HFFc6 (cell line): ENCODE results near the gene SCRN3. TPM values are rescaled to one million over a fixed set of nuclear protein-coding genes. Genes with fewer than 3 reads are reported as not detected.
"Not testable (repeated sequence)": the region's sequence is repeated elsewhere in the genome, so short reads cannot be mapped to it uniquely, and the experiment has no call there.

Experiments
- DNase-seq: peaks from one replicate; pipeline ENCODE4 v3.0.0-alpha.2; 2018
- H3K27ac Mint-ChIP-seq: 2 replicates; pipeline ENCODE4 v1.8.0; 2020; ENCODE audit warnings: mild to moderate bottlenecking, mixed read lengths
- H3K27me3 Mint-ChIP-seq: 2 replicates; pipeline ENCODE4 v1.8.0; 2021; ENCODE audit warnings: mild to moderate bottlenecking, moderate library complexity, mixed read lengths; ENCODE audit not compliant: insufficient read depth
- H3K36me3 Mint-ChIP-seq: 2 replicates; pipeline ENCODE4 v1.8.0; 2021; ENCODE audit warnings: low read depth, mixed read lengths
- H3K4me1 Mint-ChIP-seq: 2 replicates; pipeline ENCODE4 v1.8.0; 2020; ENCODE audit warnings: low read depth, mixed read lengths
- H3K4me3 Mint-ChIP-seq: 2 replicates; pipeline ENCODE4 v1.8.0; 2020; ENCODE audit warnings: mild to moderate bottlenecking, moderate library complexity, mixed read lengths
- H3K9me3 Mint-ChIP-seq: 2 replicates; pipeline ENCODE4 v1.8.0; 2020; ENCODE audit warnings: mild to moderate bottlenecking, mixed read lengths
- CTCF ChIP-seq: fragments of 200-600 bp; sonication (generic); IDR thresholded peaks from 2 replicates; pipeline ENCODE4 v1.5.0; 2021; ENCODE audit warnings: antibody characterized with exemption, mild to moderate bottlenecking
- total RNA-seq, 6 experiments: library from RNA; stranded (reverse); fragmentation: NEBNext Ultra II Directional; extraction: Animal tissue kit (Norgen Biotek cat#: 25700); gene quantifications; 2 replicates in 1 of 6; 3 replicates in 5 of 6; pipeline ENCODE4 v1.2.3, GENCODE V29; 2021

SCRN3 gene
- total RNA-seq, 6 experiments from 2014 or later, result 23.8 to 30.6 (median 27.1) TPM

GRCh38 chr2:174395969-174396630 is 570 bp downstream of the SCRN3 start:
- Mint-ChIP-seq H3K9me3 (no peaks in the 10 kb centered on the region), H3K4me1 (peaks cover 56% of the 10 kb centered on the region), H3K27ac (peak overlapping the region; percentile 98), H3K4me3 (peak overlapping the region; percentile 99), H3K27me3 (no peaks in the 10 kb centered on the region; the same call in 1 of the 2 replicates), H3K36me3 (peaks cover 10% of the 10 kb centered on the region)
- DNase-seq, result no peak
- no peak for TF ChIP-seq CTCF

- Mint-ChIP-seq H3K4me1 (peaks cover 54% of the 10 kb centered on the region), H3K27me3 (no peaks in the 10 kb centered on the region; the same call in 1 of the 2 replicates), H3K27ac (no peak overlapping the region), H3K36me3 (peaks cover 10% of the 10 kb centered on the region), H3K4me3 (no peak overlapping the region), H3K9me3 (no peaks in the 10 kb centered on the region)
- no peak for TF ChIP-seq CTCF
- no peak for DNase-seq
Measured at GRCh38 chr2:174397773-174398172, 2.2 kb downstream of the SCRN3 start.

- H3K9me3 Mint-ChIP-seq, result no peaks in the 10 kb centered on the region
- peak overlapping the region; percentile 36 for H3K27ac Mint-ChIP-seq
- H3K4me3 Mint-ChIP-seq, result peak overlapping the region; percentile 20; the same call in 1 of the 2 replicates
- DNase-seq, result peak; percentile 60
- peaks cover 40% of the 10 kb centered on the region for H3K4me1 Mint-ChIP-seq
- peaks cover 18% of the 10 kb centered on the region for H3K36me3 Mint-ChIP-seq
- H3K27me3 Mint-ChIP-seq, result no peaks in the 10 kb centered on the region; the same call in 1 of the 2 replicates
- no peak for TF ChIP-seq CTCF
Measured at GRCh38 chr2:174399171-174399570, 3.6 kb downstream of the SCRN3 start.

GRCh38 chr2:174400853-174401252 is 5.3 kb downstream of the SCRN3 start:
- Mint-ChIP-seq H3K27me3 (no peaks in the 10 kb centered on the region), H3K4me1 (peaks cover 34% of the 10 kb centered on the region), H3K27ac (no peak overlapping the region), H3K4me3 (no peak overlapping the region), H3K36me3 (peaks cover 13% of the 10 kb centered on the region), H3K9me3 (no peaks in the 10 kb centered on the region)
- no peak for TF ChIP-seq CTCF
- DNase-seq, result no peak

- no peak for TF ChIP-seq CTCF
- no peak for DNase-seq
- no peaks in the 10 kb centered on the region for H3K27me3 Mint-ChIP-seq
- H3K27ac Mint-ChIP-seq, result no peak overlapping the region
- peaks cover 20% of the 10 kb centered on the region for H3K4me1 Mint-ChIP-seq
- peaks cover 13% of the 10 kb centered on the region for H3K36me3 Mint-ChIP-seq
- H3K9me3 Mint-ChIP-seq, result no peaks in the 10 kb centered on the region
- H3K4me3 Mint-ChIP-seq, result no peak overlapping the region
Measured at GRCh38 chr2:174403628-174404027, 8.1 kb downstream of the SCRN3 start.

- not testable (repeated sequence) for DNase-seq, H3K4me1 Mint-ChIP-seq, H3K27ac Mint-ChIP-seq, H3K36me3 Mint-ChIP-seq, H3K4me3 Mint-ChIP-seq, H3K27me3 Mint-ChIP-seq, H3K9me3 Mint-ChIP-seq
Measured at GRCh38 chr2:174410039-174410438, 14.5 kb downstream of the SCRN3 start.
